K562 (cell line): ENCODE data around the gene RCN2. TPM values are rescaled to one million over a fixed set of nuclear protein-coding genes. Genes with fewer than 3 reads are reported as not detected.

Source experiments
- ATAC-seq: fragments of 200-7000 bp; cut with Tn5 transposase; 3 replicates; pipeline ENCODE4 v1.9.1; 2020; ENCODE audit warnings: moderate library complexity
- BruUV-seq: library from RNA; stranded (reverse); fragments of 400-500 nt; replicated peaks from 2 replicates; lab custom pipeline; 2021; lab: Mats Ljungman, UMichigan
- CTCF ChIA-PET: fragments of 300-600 bp; formaldehyde crosslinking; extraction: SDS; loops from one replicate; lab custom pipeline; 2021; ENCODE audit warnings: low intra/inter-chr PET ratio; lab: Yijun Ruan, JAX
- POLR2A ChIA-PET: fragments of 300-600, 350-650 bp; sonication (Branson Sonifier 250); formaldehyde crosslinking; extraction: SDS; loops from one replicate; lab custom pipeline; 2021; ENCODE audit warnings: antibody characterized with exemption, inconsistent platforms; lab: Yijun Ruan, JAX
- DNase-seq, 4 experiments: peaks; one replicate each; pipeline versions ENCODE4 v3.0.0 to v3.0.0-alpha.2; 2011 to 2018; ENCODE audit warnings: low spot score in 3 of 4, mixed read lengths in 3 of 4; ENCODE audit errors: extremely low read depth in 1 of 4
- FAIRE-seq: peaks from 2 replicates; lab custom pipeline; 2011; peaks lifted over from hg19 to GRCh38; lab: Jason Lieb, UNC
- H2AFZ ChIP-seq: 2 replicates; pipeline ENCODE4 v1.6.0; 2011; ENCODE audit warnings: low read depth, low read length, control low read depth, inconsistent platforms
- H3K27ac ChIP-seq: fragments of 200-600 bp; 3 replicates; pipeline ENCODE4 v1.8.0; 2011; ENCODE audit warnings: low read depth, mild to moderate bottlenecking, control low read depth, inconsistent platforms, low read length, moderate library complexity, mixed read lengths; ENCODE audit errors: extremely low read depth
- H3K27me3 ChIP-seq, 2 experiments: fragments of 300-600 bp in 1 of 2; 2 replicates in 1 of 2; 3 replicates in 1 of 2; pipeline versions ENCODE4 v1.6.0 to v1.8.0; 2011; ENCODE audit warnings: inconsistent platforms in 2 of 2, low read length in 2 of 2, mild to moderate bottlenecking in 1 of 2, mixed read lengths in 1 of 2, moderate library complexity in 1 of 2; ENCODE audit not compliant: control insufficient read depth in 2 of 2, insufficient read depth in 2 of 2
- H3K36me3 ChIP-seq: fragments of 300-600 bp; 3 replicates; pipeline ENCODE4 v1.8.0; 2011; ENCODE audit warnings: mild to moderate bottlenecking, low read length, inconsistent platforms; ENCODE audit not compliant: control insufficient read depth, insufficient read depth
- H3K4me1 ChIP-seq, 2 experiments: fragments of 200-600 bp in 1 of 2; replicated peaks in 1 of 2; 2 replicates in 1 of 2; 3 replicates in 1 of 2; pipeline versions ENCODE4 v1.5.1 to v1.8.0; 2011; ENCODE audit warnings: inconsistent platforms in 2 of 2, low read length in 2 of 2, mild to moderate bottlenecking in 1 of 2, mixed read lengths in 1 of 2, moderate library complexity in 1 of 2; ENCODE audit not compliant: control insufficient read depth in 2 of 2, insufficient read depth in 2 of 2
- H3K4me2 ChIP-seq: 2 replicates; pipeline ENCODE4 v1.6.1; 2011; ENCODE audit warnings: low read length, control low read depth, inconsistent platforms, mixed read lengths; ENCODE audit not compliant: insufficient read depth
- H3K4me3 ChIP-seq: fragments of 200-600 bp; sonication (generic), shearing (Covaris generic); 2 replicates; pipeline ENCODE4 v1.5.1; 2016; ENCODE audit warnings: control low read depth, inconsistent platforms
- H3K79me2 ChIP-seq: fragments of 200-600 bp; 3 replicates; pipeline ENCODE4 v1.8.0; 2011; ENCODE audit warnings: low read length, inconsistent platforms; ENCODE audit not compliant: control insufficient read depth, insufficient read depth
- H3K9ac ChIP-seq, 2 experiments: 2 replicates each; pipeline versions ENCODE4 v1.6.0 to v1.6.1; 2011; ENCODE audit warnings: low read depth in 2 of 2, low read length in 2 of 2, control low read depth in 1 of 2, inconsistent platforms in 1 of 2, mild to moderate bottlenecking in 1 of 2, mixed read lengths in 1 of 2; ENCODE audit not compliant: insufficient read depth in 1 of 2
- H3K9me1 ChIP-seq: one replicate; pipeline ENCODE4 v1.6.0; 2011; ENCODE audit warnings: inconsistent platforms, mild to moderate bottlenecking, low read length, moderate library complexity; ENCODE audit not compliant: control insufficient read depth, insufficient read depth
- H3K9me3 ChIP-seq: replicated peaks from 2 replicates; pipeline ENCODE4 v1.5.1; 2011; ENCODE audit warnings: low read depth, low read length, inconsistent platforms; ENCODE audit not compliant: control insufficient read depth, insufficient read depth
- H4K20me1 ChIP-seq: replicated peaks from 2 replicates; pipeline ENCODE4 v1.6.1; 2011; ENCODE audit warnings: low read length, inconsistent platforms, mixed read lengths; ENCODE audit not compliant: control insufficient read depth, insufficient read depth
- SIX5 ChIP-seq, 2 experiments: IDR thresholded peaks; 2 replicates each; pipeline ENCODE4 v1.6.1; 2011; ENCODE audit warnings: low read length in 2 of 2, borderline replicate concordance in 1 of 2, low read depth in 1 of 2, mild to moderate bottlenecking in 1 of 2, moderate library complexity in 1 of 2; ENCODE audit not compliant: insufficient read depth in 1 of 2
- STAG1 ChIP-seq: sonication (generic); formaldehyde crosslinking; IDR thresholded peaks from 2 replicates; pipeline ENCODE4 v1.5.0; 2020; ENCODE audit warnings: missing genetic modification reagents, borderline replicate concordance
- ZNF134 ChIP-seq: fragments of 250-450 bp; sonication (Bioruptor Pico); conservative IDR thresholded peaks from 2 replicates; pipeline ENCODE4 v1.4.0; 2020
- WGBS: fragments of 100-300 bp; shearing (Covaris generic); methylation state at CpG from one replicate; pipeline ENCODE4 v1.1.6; 2016; ENCODE audit warnings: low coverage, mixed read lengths; ENCODE audit not compliant: insufficient coverage; ENCODE audit errors: missing lambda C conversion rate; 5-methylcytosine and 5-hydroxymethylcytosine counted together
- in situ Hi-C: fragments of 300-500 bp; cut with MboI; formaldehyde crosslinking; loops from 4 replicates; pipeline ENCODE4 v1.15.0; 2018; ENCODE audit warnings: inconsistent platforms, mixed read lengths
- intact Hi-C: fragments of 100-400 bp; cut with micrococcal nuclease; formaldehyde crosslinking; loops from 2 replicates; pipeline ENCODE4 v1.14.2; 2022
- polyA plus RNA-seq, 8 experiments: library from polyadenylated mRNA; depleted of rRNA in 4 of 8; stranded (reverse) in 5 of 8; unstranded in 3 of 8; fragments of >200 nt; fragmentation: Nextera tagmentation in 2 of 8; fragmentation: Illumina TruSeq in 1 of 8; extraction: Ambion mirVana in 2 of 8; extraction: Trizol in 1 of 8; gene quantifications; 2 replicates each; pipeline versions ENCODE4 v1.2.1 to v1.2.3, GENCODE V29; 2011 to 2014; ENCODE audit warnings: inconsistent platforms in 1 of 8, missing spikeins in 1 of 8
- total RNA-seq, 7 experiments: library from RNA; depleted of rRNA in 6 of 7; stranded (reverse); fragments of >200 nt in 6 of 7; fragmentation: Illumina TruSeq in 2 of 7; extraction: Trizol in 2 of 7; gene quantifications; 2 replicates each; pipeline versions ENCODE4 v1.2.1 to v1.2.3, GENCODE V29; 2011 to 2021; ENCODE audit warnings: low replicate concordance in 1 of 7
- TF ChIP-seq, protein P1 (sequence below), 3 experiments: fragments of 200-800 bp in 1 of 3; sonication (Bioruptor generic) in 1 of 3; sonication (generic) in 1 of 3; formaldehyde crosslinking in 1 of 3; IDR thresholded peaks; 2 replicates each; pipeline versions ENCODE4 v1.6.1 to v1.8.0; 2016 to 2022; ENCODE audit warnings: mild to moderate bottlenecking in 2 of 3, missing compliant biosample characterization in 2 of 3, missing genetic modification characterization in 2 of 3, missing genetic modification reagents in 1 of 3
- TF ChIP-seq, protein P2 (sequence below): sonication (generic); formaldehyde crosslinking; IDR thresholded peaks from 2 replicates; pipeline ENCODE4 v1.8.0; 2022; ENCODE audit warnings: mild to moderate bottlenecking, missing genetic modification reagents

RCN2 gene
- total and polyA plus RNA-seq, 9 of the 15 experiments (the other 6 are each of a cell fraction or from before 2014, with no cell fraction given), result 20.9 to 63.6 (median 52.8) TPM

DNA sequence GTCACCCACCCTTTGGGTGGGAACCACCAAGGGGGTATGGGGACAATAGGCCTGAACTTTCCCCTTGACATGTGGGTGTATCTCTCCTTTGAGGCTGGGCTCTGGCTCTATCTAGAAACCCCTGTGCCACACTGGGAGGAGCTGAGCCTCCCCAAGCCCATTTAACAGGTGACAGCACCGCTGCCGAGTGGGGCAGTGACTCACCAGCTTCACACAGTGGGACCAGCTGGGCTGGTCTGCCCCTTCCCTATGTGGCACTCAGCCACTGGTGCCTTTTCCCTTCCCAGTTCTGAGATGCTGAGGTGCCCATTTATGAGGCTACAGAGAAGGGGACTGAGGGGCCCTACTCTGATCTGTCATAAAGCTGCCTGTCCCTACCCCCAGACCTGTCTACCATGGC is 68.4 kb downstream of the RCN2 start:
- Histone ChIP-seq H3K9me3 (no peaks in the 10 kb centered on the region), H2AFZ (no peak overlapping the region), H3K79me2 (no peaks in the 10 kb centered on the region), H3K4me1 (peaks cover 0 to 12% of the 10 kb centered on the region in 2 experiments; a peak in 1 of 5 replicates), H3K9ac (no peak overlapping the region), H4K20me1 (peaks cover 4% of the 10 kb centered on the region; the same call in 1 of the 2 replicates), H3K4me2 (no peak overlapping the region), H3K27me3 (peaks cover 35 to 85% of the 10 kb centered on the region in 2 experiments), H3K9me1 (peaks cover 3% of the 10 kb centered on the region), H3K36me3 (no peaks in the 10 kb centered on the region), H3K27ac (no peak overlapping the region), H3K4me3 (no peak overlapping the region)
- FAIRE-seq (no peak), ATAC-seq (no peak), DNase-seq (no peak)
- TF ChIP-seq, protein P1, sequence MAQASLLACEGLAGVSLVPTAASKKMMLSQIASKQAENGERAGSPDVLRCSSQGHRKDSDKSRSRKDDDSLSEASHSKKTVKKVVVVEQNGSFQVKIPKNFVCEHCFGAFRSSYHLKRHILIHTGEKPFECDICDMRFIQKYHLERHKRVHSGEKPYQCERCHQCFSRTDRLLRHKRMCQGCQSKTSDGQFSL (CRISPR knock-in tag; IDR thresholded peaks at IDR 0.05), result no peak
- TF ChIP-seq, protein P1 (tag; IDR thresholded peaks at IDR 0.05), result no peak
- TF ChIP-seq SIX5 (IDR thresholded peaks at IDR 0.05; ENCODE audit: borderline replicate concordance in 1 of 2, insufficient read depth in 1 of 2, low read depth in 1 of 2, low read length in 2 of 2) (no peak), ZNF134 (no peak), STAG1 (no peak)
- TF ChIP-seq, protein P2, sequence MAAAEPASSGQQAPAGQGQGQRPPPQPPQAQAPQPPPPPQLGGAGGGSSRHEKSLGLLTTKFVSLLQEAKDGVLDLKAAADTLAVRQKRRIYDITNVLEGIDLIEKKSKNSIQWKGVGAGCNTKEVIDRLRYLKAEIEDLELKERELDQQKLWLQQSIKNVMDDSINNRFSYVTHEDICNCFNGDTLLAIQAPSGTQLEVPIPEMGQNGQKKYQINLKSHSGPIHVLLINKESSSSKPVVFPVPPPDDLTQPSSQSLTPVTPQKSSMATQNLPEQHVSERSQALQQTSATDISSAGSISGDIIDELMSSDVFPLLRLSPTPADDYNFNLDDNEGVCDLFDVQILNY (CRISPR knock-in tag), result no peak
- 0% methylated on average over 2 of the region's 2 CpGs for WGBS
- intact Hi-C loops, result no loop called here
- no TSS peak for BruUV-seq
- ChIA-PET POLR2A (no interaction called here), CTCF (no interaction called here)
- in situ Hi-C loops, result no loop called here
